GM21360 (cell line): ENCODE results near the gene XPNPEP2.
"Not testable (repeated sequence)": the region's sequence is repeated elsewhere in the genome, so short reads cannot be mapped to it uniquely, and the experiment has no call there.

Experiments
- ATAC-seq: cut with Tn5 transposase; IDR thresholded peaks from one replicate; pipeline ENCODE4 v1.9.1; 2021; ENCODE audit warnings: mild to moderate bottlenecking, moderate library complexity; ENCODE audit not compliant: unreplicated experiment

The XPNPEP2 gene

DNA sequence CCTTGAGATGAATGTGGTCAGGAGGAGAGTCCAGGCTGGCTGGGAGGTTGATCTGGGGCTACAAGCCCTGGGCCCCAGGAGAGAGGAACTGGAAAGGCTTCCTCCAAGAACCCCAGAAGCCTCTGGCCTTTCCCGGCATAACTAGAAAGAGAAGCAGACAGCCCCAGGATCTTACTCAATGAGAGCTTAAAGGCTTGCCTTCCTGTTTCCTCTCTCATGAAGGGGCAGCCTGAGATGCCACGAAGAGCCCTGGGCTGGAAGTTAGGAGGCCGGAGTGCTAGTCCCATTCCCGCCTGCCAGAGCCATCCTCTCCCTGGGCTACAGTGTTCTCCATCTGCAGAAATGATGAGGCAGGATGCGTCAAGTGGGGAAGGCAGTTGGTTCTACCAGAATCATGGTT lies 20.1 kb upstream of the XPNPEP2 start:
- ATAC-seq = no peak

GRCh38 chrX:129719268-129719667 lies 19.5 kb upstream of the XPNPEP2 start:
- ATAC-seq = no peak

GRCh38 chrX:129719931-129720530 lies 18.7 kb upstream of the XPNPEP2 start:
- ATAC-seq = no peak

GRCh38 chrX:129720741-129721140 lies 18.0 kb upstream of the XPNPEP2 start:
- ATAC-seq = no peak

- no peak for ATAC-seq
Observed at GRCh38 chrX:129721414-129721813, 17.4 kb upstream of the XPNPEP2 start.

DNA sequence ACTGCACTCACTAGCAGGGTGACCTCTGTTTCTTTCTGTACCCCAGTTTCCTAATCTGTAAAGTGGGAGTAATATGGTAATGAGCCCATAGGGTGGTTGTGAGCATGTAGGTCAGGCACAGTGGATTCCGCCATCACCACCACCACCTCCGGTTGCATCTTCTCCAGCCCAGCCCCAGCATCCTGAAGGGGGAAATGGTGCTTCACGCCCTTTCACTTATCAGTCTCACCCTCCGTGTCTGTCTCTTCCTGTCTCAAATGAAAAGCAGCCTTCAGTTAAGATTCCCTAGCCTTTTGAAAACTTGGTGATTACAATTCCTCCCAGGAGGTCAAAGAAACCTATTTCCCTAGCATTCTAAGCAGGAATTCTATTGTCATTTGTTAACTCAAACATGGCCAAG lies 16.9 kb upstream of the XPNPEP2 start:
- ATAC-seq = no peak

GRCh38 chrX:129723511-129723910 lies 15.3 kb upstream of the XPNPEP2 start:
- ATAC-seq = no peak

DNA sequence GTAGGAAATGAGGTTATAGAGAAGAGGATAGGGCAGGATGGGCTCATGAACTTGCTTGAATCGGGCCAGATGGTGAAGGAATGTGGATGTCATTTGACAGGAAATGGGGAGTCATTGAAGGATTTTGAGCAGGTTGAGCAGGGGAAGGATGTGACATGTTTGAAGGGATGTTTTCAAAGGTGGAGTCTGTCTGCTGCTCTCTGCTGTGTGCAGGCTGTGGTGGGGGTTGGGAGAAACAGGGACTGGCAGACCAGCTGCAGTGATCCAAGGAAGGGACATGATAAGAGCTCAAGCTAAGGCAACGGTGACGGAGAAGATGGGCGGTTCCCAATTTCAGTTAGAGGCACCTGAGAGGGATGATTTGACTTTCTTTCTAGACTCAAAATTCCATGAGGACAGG lies 14.0 kb upstream of the XPNPEP2 start:
- no peak for ATAC-seq

- no peak for ATAC-seq
Observed at GRCh38 chrX:129726307-129727111, 12.3 kb upstream of the XPNPEP2 start.

- no peak for ATAC-seq
Observed at GRCh38 chrX:129728061-129728460, 10.7 kb upstream of the XPNPEP2 start.

DNA sequence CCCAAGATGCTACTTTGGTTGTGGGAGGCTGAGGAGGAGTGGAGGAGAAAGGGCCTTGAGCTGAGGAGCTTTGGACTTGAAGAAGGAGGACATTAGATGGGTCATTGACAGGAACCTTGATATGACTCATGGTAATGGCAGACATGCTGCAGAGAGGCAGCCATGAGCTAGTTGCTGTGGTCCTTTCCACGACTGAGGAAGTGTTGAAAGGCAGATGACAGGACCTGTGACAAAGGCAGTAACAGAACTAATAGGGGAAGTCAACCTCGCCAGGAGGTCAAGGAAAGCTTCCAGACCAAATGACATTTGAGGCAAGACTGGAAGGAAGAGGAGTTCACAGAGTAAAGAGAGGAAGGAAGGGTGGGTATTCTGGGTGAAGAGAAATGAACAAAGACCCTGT lies 7.6 kb upstream of the XPNPEP2 start:
- ATAC-seq = no peak

DNA sequence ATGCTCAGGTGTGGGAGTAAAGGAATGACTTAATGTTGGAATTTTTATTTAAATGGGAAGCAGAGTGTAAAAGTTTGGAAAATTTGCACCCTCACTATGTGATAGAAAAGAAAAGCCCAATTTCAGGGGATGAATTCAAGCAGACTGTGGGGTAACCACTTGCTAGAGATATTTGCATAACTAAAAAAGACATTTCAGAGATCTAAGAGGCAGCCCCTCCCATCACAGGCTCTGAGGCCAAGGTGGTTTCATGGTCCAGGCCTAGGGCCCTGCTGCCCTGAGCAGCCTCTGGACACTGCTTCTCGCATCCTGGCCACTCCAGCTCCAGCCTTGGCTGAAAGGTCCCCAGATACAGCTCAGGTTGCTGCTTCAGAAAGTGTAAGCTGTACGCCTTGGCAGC lies 5.9 kb upstream of the XPNPEP2 start:
- no peak for ATAC-seq

DNA sequence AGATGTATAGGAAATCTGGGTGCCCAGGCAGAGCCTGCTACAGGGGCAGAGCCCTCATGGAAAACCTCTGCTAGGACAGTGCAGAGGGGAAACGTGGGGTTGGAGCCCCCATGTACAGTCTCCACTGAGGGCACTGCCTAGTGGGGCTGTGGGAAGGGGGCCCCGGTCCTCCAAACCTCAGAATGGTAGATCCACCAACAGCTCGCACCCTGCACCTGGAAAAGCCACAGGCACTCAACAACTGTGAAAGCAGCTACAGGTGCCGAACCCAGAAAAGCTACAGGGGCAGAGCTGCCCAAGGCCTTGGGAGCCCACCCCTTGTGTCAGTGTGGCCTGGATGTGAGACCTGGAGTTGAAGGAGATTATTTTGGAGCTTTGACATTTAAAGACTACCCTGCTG lies 5.4 kb upstream of the XPNPEP2 start:
- ATAC-seq = no peak

- ATAC-seq = no peak
Observed at GRCh38 chrX:129736491-129736890, 2.3 kb upstream of the XPNPEP2 start.

DNA sequence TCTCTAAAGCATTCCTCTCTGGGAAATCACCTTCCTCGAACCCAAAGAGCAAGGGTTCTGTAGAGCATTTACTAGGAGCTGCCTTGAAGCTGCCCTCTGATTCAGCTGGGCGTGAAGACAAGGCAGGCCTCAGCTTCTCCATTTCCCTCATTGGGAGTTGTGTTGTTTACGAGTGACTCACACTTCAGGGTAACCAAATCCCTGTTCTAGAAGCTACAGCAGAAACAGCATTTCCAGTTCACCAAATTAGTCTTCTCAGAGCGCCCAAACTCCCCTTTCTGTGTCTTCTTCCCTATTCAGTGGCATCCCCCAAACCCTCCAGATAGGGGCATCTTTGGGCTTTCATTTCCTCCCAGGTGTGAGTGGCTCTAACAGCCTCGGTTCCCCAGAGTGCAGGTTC lies 863 bp upstream of the XPNPEP2 start:
- no peak for ATAC-seq

DNA sequence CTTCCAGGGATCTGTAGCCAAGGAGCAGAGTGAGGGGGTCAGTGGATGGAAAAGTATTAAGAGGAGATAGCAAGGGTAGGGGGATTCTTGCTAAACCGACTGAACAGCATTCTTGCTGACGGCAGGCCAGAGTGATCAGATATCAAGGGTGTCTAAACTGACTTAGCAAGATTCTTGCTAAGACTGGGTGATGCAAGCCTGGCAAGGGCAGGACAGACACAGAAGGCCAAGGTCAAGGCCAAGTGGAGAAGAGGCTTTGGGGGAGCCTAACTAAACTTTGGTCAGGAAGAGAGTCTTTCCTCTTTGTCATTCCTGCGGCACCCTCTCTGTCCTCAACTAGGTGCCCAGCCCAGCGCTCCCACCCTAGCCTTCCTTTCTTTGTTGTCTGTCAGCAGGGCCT lies 799 bp downstream of the XPNPEP2 start:
- ATAC-seq = no peak

GRCh38 chrX:129741880-129742758 lies 3.3 kb downstream of the XPNPEP2 start:
- ATAC-seq = no peak

DNA sequence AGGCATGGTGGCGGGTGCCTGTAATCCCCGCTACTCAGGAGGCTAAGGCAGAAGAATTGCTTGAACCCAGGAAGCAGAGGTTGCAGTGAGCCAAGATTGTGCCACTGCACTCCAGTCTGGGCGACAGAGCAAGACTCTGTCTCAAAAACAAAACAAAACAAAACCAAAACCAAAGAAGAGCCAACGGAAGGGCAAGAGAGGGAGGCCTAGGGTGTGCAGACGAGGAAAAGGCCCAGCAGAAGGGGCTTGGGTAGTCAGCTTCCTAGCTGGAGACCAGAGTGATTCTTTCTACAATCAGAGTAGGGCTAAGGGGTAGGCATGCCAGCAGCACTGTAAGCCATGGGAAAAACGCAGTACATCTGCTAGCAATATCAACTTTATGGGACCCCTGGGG lies 4.0 kb downstream of the XPNPEP2 start:
- ATAC-seq = not testable (repeated sequence)

DNA sequence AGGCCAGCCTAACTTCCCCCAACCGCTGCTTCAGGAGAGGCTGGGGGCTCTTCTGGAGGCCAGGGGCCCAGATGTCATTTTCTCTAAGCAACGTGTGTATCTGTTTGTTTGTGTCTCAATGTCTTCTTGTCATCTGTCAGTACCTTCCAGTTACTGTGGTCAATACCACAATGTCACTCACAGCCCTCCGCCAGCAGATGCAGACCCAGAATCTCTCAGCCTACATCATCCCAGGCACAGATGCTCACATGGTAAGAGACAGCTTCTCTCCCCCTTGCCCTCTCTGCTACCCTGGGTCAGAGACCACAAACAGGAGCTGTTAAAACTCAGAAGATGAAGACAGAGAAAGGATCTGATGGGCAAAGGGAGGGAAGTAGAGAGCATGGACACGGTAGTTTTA lies 5.0 kb downstream of the XPNPEP2 start:
- no peak for ATAC-seq

DNA sequence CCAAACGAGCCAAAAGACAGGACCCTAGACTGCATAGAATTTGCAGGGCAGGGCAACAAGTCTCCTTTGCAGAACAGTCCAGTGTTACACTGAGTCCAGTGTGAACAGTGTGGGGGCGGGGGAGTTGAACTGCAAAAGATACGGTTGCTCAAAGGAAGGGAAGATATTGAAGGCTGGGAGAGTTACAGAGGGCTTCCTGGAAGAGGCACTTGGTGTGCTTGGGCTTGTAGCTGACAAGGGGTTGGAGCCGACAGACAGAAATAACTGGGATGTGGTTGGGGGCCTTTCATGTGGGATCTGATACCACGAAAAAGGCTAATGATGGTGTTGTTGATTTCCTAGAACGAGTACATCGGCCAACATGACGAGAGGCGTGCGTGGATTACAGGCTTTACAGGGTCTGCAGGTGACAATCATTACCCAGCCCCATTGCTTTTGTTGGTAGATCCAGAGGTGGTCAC lies 6.1 kb downstream of the XPNPEP2 start:
- ATAC-seq = no peak

DNA sequence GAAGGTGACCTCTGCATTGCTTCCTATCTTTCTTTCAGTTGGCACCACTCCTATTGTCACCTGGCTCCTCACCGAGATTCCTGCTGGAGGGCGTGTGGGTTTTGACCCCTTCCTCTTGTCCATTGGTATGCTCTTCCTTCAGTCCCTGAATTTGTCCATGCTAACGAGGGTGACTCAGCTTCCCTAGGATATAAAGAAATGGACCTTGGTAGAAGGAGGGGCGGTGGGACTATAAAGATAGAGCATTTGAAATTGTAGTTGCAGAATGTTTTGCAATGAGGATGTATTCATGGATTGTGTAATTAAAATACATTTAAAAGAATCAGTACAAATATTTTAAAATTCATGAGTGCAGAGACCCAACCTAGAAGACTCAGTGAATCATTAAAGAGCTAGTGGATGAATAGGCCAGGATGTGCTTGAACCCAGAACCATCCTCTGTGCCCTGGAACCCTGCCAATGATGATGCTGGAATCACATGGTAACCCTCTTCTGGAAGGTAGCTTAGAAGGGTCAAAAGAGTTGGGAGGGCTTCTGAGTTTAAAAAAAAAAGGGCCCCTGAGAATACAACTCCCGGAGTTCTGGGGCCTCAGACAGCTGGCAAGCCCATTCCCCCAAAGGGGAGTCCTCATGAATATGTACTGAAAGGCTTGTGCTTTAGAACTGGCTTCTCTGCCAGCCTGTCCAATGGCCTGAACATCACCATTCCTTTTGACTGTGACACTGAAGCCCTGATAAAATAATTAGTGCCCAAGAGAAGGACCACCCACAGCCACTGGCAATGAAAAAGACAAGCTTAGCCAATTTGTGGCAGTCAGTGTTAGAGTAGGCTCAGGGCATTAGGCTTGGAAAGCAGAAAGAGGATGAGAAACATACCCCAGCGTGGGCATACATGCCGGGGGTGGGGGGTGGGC lies 8.0 kb downstream of the XPNPEP2 start:
- ATAC-seq = no peak
